SK-N-SH (cell line): ENCODE results near the gene SENP5. TPM values are rescaled to one million over a fixed set of nuclear protein-coding genes. Genes with fewer than 3 reads are reported as not detected.

Source experiments
- CTCF ChIA-PET: fragments of 300-600, 350-600 bp; formaldehyde crosslinking; extraction: SDS; loops from one replicate; lab custom pipeline; 2021; lab: Yijun Ruan, JAX
- POLR2A ChIA-PET: fragments of 350-600 bp; sonication (Branson Sonifier 250); formaldehyde crosslinking; extraction: SDS; loops from one replicate; lab custom pipeline; 2020; ENCODE audit warnings: antibody characterized with exemption, inconsistent platforms; lab: Yijun Ruan, JAX
- DNase-seq: peaks from one replicate; pipeline ENCODE4 v3.0.0; 2012
- H2AFZ ChIP-seq: fragments of 200-600 bp; sonication (generic); 2 replicates; pipeline ENCODE4 v1.8.1; 2016; ENCODE audit warnings: antibody characterized with exemption, mild to moderate bottlenecking, low read depth
- H3F3A ChIP-seq: fragments of 200-600 bp; sonication (generic); replicated peaks from 2 replicates; pipeline ENCODE3; 2016; ENCODE audit warnings: antibody characterized with exemption, mild to moderate bottlenecking; ENCODE audit not compliant: insufficient read depth
- H3K27ac ChIP-seq, 2 experiments: fragments of 200-500 bp in 1 of 2; fragments of 200-600 bp in 1 of 2; sonication (Bioruptor generic) in 1 of 2; sonication (generic), shearing (Covaris generic) in 1 of 2; 2 replicates each; pipeline versions ENCODE4 v1.5.1 to v1.6.1; 2014 to 2016; ENCODE audit warnings: low read depth in 2 of 2, inconsistent platforms in 1 of 2, low read length in 1 of 2, mild to moderate bottlenecking in 1 of 2, mixed read lengths in 1 of 2
- H3K27me3 ChIP-seq: fragments of 200-600 bp; sonication (generic), shearing (Covaris generic); 2 replicates; pipeline ENCODE4 v1.6.1; 2016; ENCODE audit warnings: mixed run types; ENCODE audit not compliant: insufficient read depth
- H3K36me3 ChIP-seq, 2 experiments: fragments of 200-500 bp in 1 of 2; fragments of 200-600 bp in 1 of 2; sonication (Bioruptor generic) in 1 of 2; sonication (generic) in 1 of 2; replicated peaks in 1 of 2; 2 replicates each; pipeline versions ENCODE3 to v1.5.1; 2014 to 2016; ENCODE audit warnings: low read length in 1 of 2, mild to moderate bottlenecking in 1 of 2; ENCODE audit not compliant: insufficient read depth in 2 of 2, control insufficient read depth in 1 of 2
- H3K4me1 ChIP-seq, 2 experiments: fragments of 200-500 bp in 1 of 2; fragments of 200-600 bp in 1 of 2; sonication (Bioruptor generic) in 1 of 2; sonication (generic), shearing (Covaris generic) in 1 of 2; 2 replicates each; pipeline versions ENCODE4 v1.5.1 to v1.6.1; 2014 to 2016; ENCODE audit warnings: low read depth in 1 of 2, low read length in 1 of 2, mixed run types in 1 of 2; ENCODE audit not compliant: insufficient read depth in 2 of 2, control insufficient read depth in 1 of 2
- H3K4me2 ChIP-seq: fragments of 200-600 bp; sonication (generic), shearing (Covaris generic); 2 replicates; pipeline ENCODE4 v1.6.1; 2017; ENCODE audit warnings: mixed run types
- H3K4me3 ChIP-seq, 2 experiments: fragments of 200-500 bp in 1 of 2; fragments of 200-600 bp in 1 of 2; sonication (Bioruptor generic) in 1 of 2; sonication (generic), shearing (Covaris generic) in 1 of 2; 2 replicates each; pipeline versions ENCODE4 v1.5.1 to v1.8.1; 2014 to 2016; ENCODE audit warnings: low read depth in 2 of 2, inconsistent platforms in 1 of 2, low read length in 1 of 2, mild to moderate bottlenecking in 1 of 2, mixed read lengths in 1 of 2, moderate library complexity in 1 of 2
- H3K79me2 ChIP-seq: fragments of 200-600 bp; sonication (generic); 2 replicates; pipeline ENCODE4 v1.8.1; 2017; ENCODE audit warnings: mild to moderate bottlenecking; ENCODE audit not compliant: insufficient read depth
- H3K9ac ChIP-seq: fragments of 200-600 bp; sonication (generic); 2 replicates; pipeline ENCODE4 v1.6.1; 2017; ENCODE audit warnings: mixed run types
- H3K9me2 ChIP-seq: fragments of 200-600 bp; sonication (generic); 2 replicates; pipeline ENCODE4 v1.6.1; 2017; ENCODE audit warnings: mixed run types
- H3K9me3 ChIP-seq: fragments of 200-600 bp; sonication (generic); 2 replicates; pipeline ENCODE4 v1.6.1; 2017; ENCODE audit warnings: mixed run types, mild to moderate bottlenecking, moderate library complexity
- H4K20me1 ChIP-seq: fragments of 200-600 bp; sonication (generic); 2 replicates; pipeline ENCODE4 v1.6.1; 2017; ENCODE audit warnings: mild to moderate bottlenecking, mixed run types; ENCODE audit not compliant: insufficient read depth
- FOSL2 ChIP-seq: IDR thresholded peaks from 2 replicates; pipeline ENCODE4 v1.4.0; 2012; ENCODE audit warnings: low read depth, mild to moderate bottlenecking, moderate library complexity, borderline replicate concordance
- MXI1 ChIP-seq: IDR thresholded peaks from 2 replicates; pipeline ENCODE4 v1.6.1; 2012; ENCODE audit warnings: mild to moderate bottlenecking, low read depth, low read length, improper control_type of control experiment
- TEAD4 ChIP-seq: IDR thresholded peaks from 2 replicates; pipeline ENCODE4 v1.4.0; 2012; ENCODE audit warnings: mild to moderate bottlenecking, borderline replicate concordance; ENCODE audit not compliant: insufficient read depth
- WGBS: methylation state at CpG from one replicate; pipeline ENCODE4 v1.1.6; 2017; ENCODE audit warnings: low lambda C conversion rate; 5-methylcytosine and 5-hydroxymethylcytosine counted together
- polyA plus RNA-seq, 3 experiments: library from polyadenylated mRNA; depleted of rRNA; stranded (reverse); fragments of >200 nt; gene quantifications; 2 replicates each; pipeline ENCODE4 v1.2.3, GENCODE V29; 2012

Gene SENP5
- polyA plus RNA-seq, 1 of the 3 experiments (the other 2 are of a cell fraction): 7.5 TPM

GRCh38 chr3:196981657-196982056 lies 113.9 kb downstream of the SENP5 start (continued):
- no peak for TF ChIP-seq FOSL2
- TF ChIP-seq, all 33 proteins: peak for 0

- CTCF ChIA-PET: no interaction called here
- POLR2A ChIA-PET: no interaction called here
- 2% methylated on average over 1 of the region's 1 CpG for WGBS
These were observed 115.5 kb downstream of the SENP5 start for GRCh38 chr3:196983186-196983585.

More at GRCh38 chr3:196983186-196983585, 115.5 kb downstream of the SENP5 start:
- no peak overlapping the region for H3K4me2 ChIP-seq
- H3K27me3 ChIP-seq: no peaks in the 10 kb centered on the region; the same call in 1 of the 2 replicates
- no peak for DNase-seq
- peaks cover 4% of the 10 kb centered on the region; the same call in 1 of the 2 replicates for H3K9me3 ChIP-seq
- no peaks in the 10 kb centered on the region for H3F3A ChIP-seq
- H3K4me1 ChIP-seq: peaks cover 0 to 4% of the 10 kb centered on the region in 2 experiments; a peak in 1 of 4 replicates
- no peak overlapping the region for H3K27ac ChIP-seq
- no peaks in the 10 kb centered on the region for H4K20me1 ChIP-seq
- no peak overlapping the region for H3K4me3 ChIP-seq
- no peaks in the 10 kb centered on the region for H3K36me3 ChIP-seq
- H2AFZ ChIP-seq: no peak overlapping the region
- TF ChIP-seq MXI1: no peak
- TF ChIP-seq TEAD4: no peak
- H3K9me2 ChIP-seq: no peaks in the 10 kb centered on the region
- no peak overlapping the region for H3K9ac ChIP-seq
- H3K79me2 ChIP-seq: no peaks in the 10 kb centered on the region

Other genes with a start within 250 kb of the SENP5 start
- gene NRROS, start 228.2 kb upstream of the SENP5 start, polyA plus RNA-seq (2012; rRNA removed): 0.19 and 0.25 TPM in 2 replicates
- gene CEP19, start 155.7 kb upstream of the SENP5 start, polyA plus RNA-seq (2012; rRNA removed): 2.6 and 3.0 TPM in 2 replicates
- gene PIGX, start 155.5 kb upstream of the SENP5 start, polyA plus RNA-seq (2012; rRNA removed): 15.5 and 20.6 TPM in 2 replicates
- 27.9 and 28.8 TPM in 2 replicates for gene PAK2, start 128.1 kb upstream of the SENP5 start, polyA plus RNA-seq (2012; rRNA removed)
- 112 and 128 TPM in 2 replicates for gene NCBP2, start 74.6 kb downstream of the SENP5 start, polyA plus RNA-seq (2012; rRNA removed)
- gene PIGZ, start 100.9 kb downstream of the SENP5 start, polyA plus RNA-seq (2012; rRNA removed): 4.1 and 5.0 TPM in 2 replicates
- 27.2 and 32.4 TPM in 2 replicates for gene MELTF, start 161.9 kb downstream of the SENP5 start, polyA plus RNA-seq (2012; rRNA removed)